Endothelial cell of umbilical vein (primary cell): ENCODE results near the gene PRKAR2B. TPM values are rescaled to one million over a fixed set of nuclear protein-coding genes. Genes with fewer than 3 reads are reported as not detected.

Source experiments
- BruUV-seq: library from RNA; stranded (reverse); fragments of 400-500 nt; replicated peaks from 2 replicates; lab custom pipeline; 2021; lab: Mats Ljungman, UMichigan
- CTCF ChIA-PET: fragments of 300-600, 350-600 bp; sonication (Branson Sonifier 250); formaldehyde crosslinking; loops from one replicate; lab custom pipeline; 2021; ENCODE audit warnings: antibody characterized with exemption, inconsistent platforms; lab: Charles Lee
- POLR2A ChIA-PET: fragments of 300-600, 350-600 bp; sonication (Branson Sonifier 250); formaldehyde crosslinking; loops from one replicate; lab custom pipeline; 2021; ENCODE audit warnings: antibody characterized with exemption, inconsistent platforms; lab: Charles Lee
- DNase-seq: peaks from one replicate; pipeline ENCODE4 v3.0.0-alpha.2; 2011; ENCODE audit warnings: low read depth, low spot score
- FAIRE-seq: peaks from 2 replicates; lab custom pipeline; 2011; peaks lifted over from hg19 to GRCh38; lab: Jason Lieb, UNC
- H2AFZ ChIP-seq: 2 replicates; pipeline ENCODE4 v1.6.0; 2012; ENCODE audit warnings: low read depth, low read length, control low read depth, inconsistent platforms
- H3K27ac ChIP-seq: 2 replicates; pipeline ENCODE4 v1.5.1; 2011; ENCODE audit warnings: low read depth, mild to moderate bottlenecking, control low read depth, low read length, moderate library complexity; ENCODE audit not compliant: insufficient read depth
- H3K27me3 ChIP-seq, 2 experiments: 2 replicates each; pipeline versions ENCODE4 v1.6.0 to v1.6.1; 2011; ENCODE audit warnings: low read length in 2 of 2, mixed read lengths in 1 of 2; ENCODE audit not compliant: control insufficient read depth in 2 of 2, insufficient read depth in 2 of 2
- H3K36me3 ChIP-seq, 2 experiments: 2 replicates in 1 of 2; 3 replicates in 1 of 2; pipeline ENCODE4 v1.5.1; 2011; ENCODE audit warnings: low read length in 2 of 2, mild to moderate bottlenecking in 1 of 2, moderate library complexity in 1 of 2; ENCODE audit not compliant: control insufficient read depth in 2 of 2, insufficient read depth in 2 of 2; ENCODE audit errors: extremely low read depth in 1 of 2
- H3K4me1 ChIP-seq: 3 replicates; pipeline ENCODE4 v1.5.1; 2011; ENCODE audit warnings: mild to moderate bottlenecking, low read length; ENCODE audit not compliant: control insufficient read depth, insufficient read depth; ENCODE audit errors: extremely low read depth
- H3K4me2 ChIP-seq: 2 replicates; pipeline ENCODE4 v1.6.1; 2011; ENCODE audit warnings: low read length, control low read depth, mixed read lengths; ENCODE audit not compliant: insufficient read depth
- H3K4me3 ChIP-seq, 3 experiments: fragments of 200-600 bp in 1 of 3; sonication (generic), shearing (Covaris generic) in 1 of 3; replicated peaks in 1 of 3; 2 replicates each; pipeline ENCODE4 v1.5.1; 2011 to 2016; ENCODE audit warnings: control low read depth in 3 of 3, low read length in 3 of 3, mild to moderate bottlenecking in 2 of 3, inconsistent platforms in 1 of 3, low read depth in 1 of 3, moderate library complexity in 1 of 3; ENCODE audit not compliant: insufficient read depth in 1 of 3
- H3K79me2 ChIP-seq: 2 replicates; pipeline ENCODE4 v1.6.0; 2012; ENCODE audit warnings: low read length, inconsistent platforms; ENCODE audit not compliant: control insufficient read depth, insufficient read depth
- H3K9ac ChIP-seq: replicated peaks from 2 replicates; pipeline ENCODE3; 2011; ENCODE audit warnings: low read length, control low read depth; ENCODE audit not compliant: insufficient read depth; ENCODE audit errors: extremely low read depth
- H3K9me1 ChIP-seq: replicated peaks from 3 replicates; pipeline ENCODE4 v1.6.0; 2011; ENCODE audit warnings: mild to moderate bottlenecking, low read length; ENCODE audit not compliant: control insufficient read depth, insufficient read depth; ENCODE audit errors: extremely low read depth
- H3K9me3 ChIP-seq: replicated peaks from 2 replicates; pipeline ENCODE4 v1.5.1; 2012; ENCODE audit warnings: low read length, inconsistent platforms; ENCODE audit not compliant: control insufficient read depth, insufficient read depth
- H4K20me1 ChIP-seq: replicated peaks from 2 replicates; pipeline ENCODE3; 2011; ENCODE audit warnings: mild to moderate bottlenecking, low read length; ENCODE audit not compliant: control insufficient read depth, insufficient read depth; ENCODE audit errors: extremely low read depth
- EZH2 ChIP-seq: IDR thresholded peaks from 2 replicates; pipeline ENCODE4 v1.6.1; 2012; ENCODE audit warnings: borderline replicate concordance, low read depth, mild to moderate bottlenecking, moderate library complexity, low read length, inconsistent platforms; ENCODE audit not compliant: severe bottlenecking
- FOS ChIP-seq: IDR thresholded peaks from 2 replicates; pipeline ENCODE4 v1.6.1; 2011; ENCODE audit warnings: mild to moderate bottlenecking, low read length, moderate library complexity, borderline replicate concordance; ENCODE audit not compliant: insufficient read depth
- GATA2 ChIP-seq: IDR thresholded peaks from 2 replicates; pipeline ENCODE4 v1.7.0; 2011; ENCODE audit warnings: low read depth, mild to moderate bottlenecking, moderate library complexity, mixed read lengths, low read length; ENCODE audit not compliant: insufficient read length, insufficient read depth
- JUN ChIP-seq: IDR thresholded peaks from 2 replicates; pipeline ENCODE4 v1.6.1; 2011; ENCODE audit warnings: borderline replicate concordance, low read depth; ENCODE audit not compliant: insufficient read length, insufficient read depth
- MYC ChIP-seq: IDR thresholded peaks from one replicate; pipeline ENCODE4 v1.6.1; 2011; ENCODE audit warnings: mild to moderate bottlenecking, low read depth, low read length
- POLR2A ChIP-seq: IDR thresholded peaks from 2 replicates; pipeline ENCODE4 v1.6.1; 2012; ENCODE audit warnings: low read depth, mild to moderate bottlenecking, control low read depth, low read length
- POLR2AphosphoS5 ChIP-seq: IDR thresholded peaks from 2 replicates; pipeline ENCODE4 v1.6.1; 2012; ENCODE audit warnings: low read depth, mild to moderate bottlenecking, control low read depth, low read length, moderate library complexity; ENCODE audit not compliant: insufficient read depth
- dilution Hi-C: fragments of 300-500 bp; cut with MboI; formaldehyde crosslinking; loops from one replicate; pipeline ENCODE4 v1.15.0; 2019; ENCODE audit warnings: low sequenced_read_pairs; ENCODE audit not compliant: extremely low pct_ligation_motif_present
- intact Hi-C: fragments of 100-400 bp; cut with micrococcal nuclease; formaldehyde crosslinking; loops from one replicate; pipeline ENCODE4 v1.10.0; 2022
- polyA plus RNA-seq, 4 experiments: library from polyadenylated mRNA; depleted of rRNA in 3 of 4; stranded (reverse) in 3 of 4; unstranded in 1 of 4; fragments of >200 nt; gene quantifications; 2 replicates each; pipeline versions ENCODE4 v1.2.1 to v1.2.3, GENCODE V29; 2011 to 2012; ENCODE audit warnings: missing spikeins in 1 of 4
- total RNA-seq: library from RNA; stranded (reverse); gene quantifications from 2 replicates; pipeline ENCODE4 v1.2.3, GENCODE V29; 2021

The PRKAR2B gene
- total and polyA plus RNA-seq, 2 donors (not counting 3 experiments of a cell fraction or from before 2014, with no cell fraction given): 10.7 to 39.8 TPM

- H3K9ac ChIP-seq: no peak overlapping the region
- intact Hi-C loops (no loop called here), dilution Hi-C loops (no loop called here)
- no peak overlapping the region for H3K4me3 ChIP-seq
- H3K27me3 ChIP-seq: no peaks in the 10 kb centered on the region
- H3K9me1 ChIP-seq: no peaks in the 10 kb centered on the region
- FAIRE-seq (no peak), DNase-seq (no peak)
- H3K27ac ChIP-seq: no peak overlapping the region
- no peaks in the 10 kb centered on the region for H4K20me1 ChIP-seq
- H3K36me3 ChIP-seq: no peaks in the 10 kb centered on the region
- H3K79me2 ChIP-seq: peaks cover 18% of the 10 kb centered on the region
- ChIA-PET POLR2A (no interaction called here), CTCF (interaction anchor here (1.0 to 2.0 kb wide), 2 partner anchors 60 to 158 kb away, joined by 3 to 6 read pairs; no protein-coding TSS in a partner anchor)
- H3K4me1 ChIP-seq: peaks cover 20% of the 10 kb centered on the region
- no peak overlapping the region for H2AFZ ChIP-seq
- no peaks in the 10 kb centered on the region for H3K9me3 ChIP-seq
- BruUV-seq: no TSS peak
- no peak overlapping the region for H3K4me2 ChIP-seq
- TF ChIP-seq POLR2A (no peak), POLR2AphosphoS5 (no peak), JUN (no peak), MYC (no peak), FOS (no peak)
Measured at GRCh38 chr7:107105591-107106245, 61.2 kb downstream of the PRKAR2B start.

- no peak overlapping the region for H2AFZ ChIP-seq
- no peak overlapping the region for H3K4me2 ChIP-seq
- peaks cover 8% of the 10 kb centered on the region for H3K79me2 ChIP-seq
- TF ChIP-seq POLR2AphosphoS5: no peak
- TF ChIP-seq MYC: no peak
- TF ChIP-seq GATA2: no peak
- TF ChIP-seq EZH2: no peak
- H3K4me3 ChIP-seq: no peak overlapping the region
- dilution Hi-C loops (no loop called here), intact Hi-C loops (no loop called here)
- no peaks in the 10 kb centered on the region for H3K4me1 ChIP-seq
- no peaks in the 10 kb centered on the region for H3K9me3 ChIP-seq
- H3K9me1 ChIP-seq: no peaks in the 10 kb centered on the region
- no TSS peak for BruUV-seq
- no peak overlapping the region for H3K27ac ChIP-seq
- no peaks in the 10 kb centered on the region for H4K20me1 ChIP-seq
- FAIRE-seq: no peak
- ChIA-PET CTCF (interaction anchor here (1.2 to 1.3 kb wide), 3 partner anchors 10 to 40 kb away, joined by 4 to 8 read pairs (median 4); no protein-coding TSS in a partner anchor), POLR2A (no interaction called here)
- no peak for DNase-seq
- no peak overlapping the region for H3K9ac ChIP-seq
- no peaks in the 10 kb centered on the region for H3K36me3 ChIP-seq
- no peaks in the 10 kb centered on the region for H3K27me3 ChIP-seq
Measured at GRCh38 chr7:107108793-107109371, 64.4 kb downstream of the PRKAR2B start.
